H9 (cell line): Measurements from ENCODE around the gene CEP44. TPM values are rescaled to one million over a fixed set of nuclear protein-coding genes. Genes with fewer than 3 reads are reported as not detected.

Experiments used
- DNase-seq: peaks from one replicate; pipeline ENCODE4 v3.0.0-alpha.2; 2017
- H2AFZ ChIP-seq: one replicate; pipeline ENCODE4 v1.6.1; 2013; ENCODE audit warnings: mild to moderate bottlenecking, low read length, control low read depth, moderate library complexity
- H2AK5ac ChIP-seq: 2 replicates; pipeline ENCODE4 v1.6.1; 2013; ENCODE audit warnings: low read length, control low read depth, mixed read lengths; ENCODE audit not compliant: insufficient read length
- H2BK120ac ChIP-seq: one replicate; pipeline ENCODE4 v1.6.1; 2013; ENCODE audit warnings: low read depth, mild to moderate bottlenecking, low read length, control low read depth, inconsistent platforms; ENCODE audit not compliant: poor library complexity, severe bottlenecking
- H2BK12ac ChIP-seq: 2 replicates; pipeline ENCODE4 v1.6.1; 2013; ENCODE audit warnings: low read length, control low read depth, mixed read lengths, low read depth; ENCODE audit not compliant: insufficient read length
- H2BK15ac ChIP-seq: 2 replicates; pipeline ENCODE4 v1.6.1; 2013; ENCODE audit warnings: low read depth, low read length, control low read depth
- H2BK20ac ChIP-seq: one replicate; pipeline ENCODE4 v1.6.1; 2013; ENCODE audit warnings: low read depth, mild to moderate bottlenecking, low read length, control low read depth, inconsistent platforms; ENCODE audit not compliant: poor library complexity, severe bottlenecking
- H2BK5ac ChIP-seq: 2 replicates; pipeline ENCODE4 v1.6.1; 2013; ENCODE audit warnings: low read length, control low read depth, mixed read lengths; ENCODE audit not compliant: insufficient read length
- H3K14ac ChIP-seq: 2 replicates; pipeline ENCODE4 v1.6.1; 2013; ENCODE audit warnings: low read length, control low read depth; ENCODE audit not compliant: insufficient read depth
- H3K18ac ChIP-seq: 2 replicates; pipeline ENCODE4 v1.6.1; 2013; ENCODE audit warnings: low read depth, mild to moderate bottlenecking, mixed read lengths, low read length, control low read depth; ENCODE audit not compliant: insufficient read length
- H3K23ac ChIP-seq: 2 replicates; pipeline ENCODE4 v1.6.1; 2013; ENCODE audit warnings: low read length, control low read depth, mixed read lengths, low read depth; ENCODE audit not compliant: insufficient read length
- H3K23me2 ChIP-seq: 2 replicates; pipeline ENCODE4 v1.6.1; 2013; ENCODE audit warnings: low read depth, mild to moderate bottlenecking, mixed read lengths, low read length, control low read depth; ENCODE audit not compliant: insufficient read length, poor library complexity, severe bottlenecking
- H3K27ac ChIP-seq: 2 replicates; pipeline ENCODE4 v1.5.1; 2013; ENCODE audit warnings: low read length, control low read depth, mixed read lengths, low read depth; ENCODE audit not compliant: insufficient read length
- H3K27me3 ChIP-seq: 2 replicates; pipeline ENCODE4 v1.6.1; 2013; ENCODE audit warnings: low read length, control low read depth, inconsistent platforms; ENCODE audit not compliant: insufficient read depth
- H3K4ac ChIP-seq: 2 replicates; pipeline ENCODE4 v1.6.1; 2013; ENCODE audit warnings: low read depth, mild to moderate bottlenecking, control low read depth, inconsistent platforms, low read length, moderate library complexity
- H3K4me1 ChIP-seq: 2 replicates; pipeline ENCODE4 v1.6.1; 2013; ENCODE audit warnings: low read length, control low read depth, inconsistent platforms; ENCODE audit not compliant: insufficient read depth
- H3K4me2 ChIP-seq: 2 replicates; pipeline ENCODE4 v1.6.1; 2013; ENCODE audit warnings: low read length, control low read depth, mixed read lengths; ENCODE audit not compliant: insufficient read length, insufficient read depth
- H3K56ac ChIP-seq: 2 replicates; pipeline ENCODE4 v1.6.1; 2013; ENCODE audit warnings: low read depth, mild to moderate bottlenecking, mixed read lengths, low read length, control low read depth; ENCODE audit not compliant: insufficient read length
- H3K79me1 ChIP-seq: 2 replicates; pipeline ENCODE4 v1.6.1; 2013; ENCODE audit warnings: low read depth, mild to moderate bottlenecking, moderate library complexity, low read length, control low read depth, inconsistent platforms; ENCODE audit not compliant: insufficient read depth, poor library complexity, severe bottlenecking
- H3K79me2 ChIP-seq: 2 replicates; pipeline ENCODE4 v1.6.1; 2013; ENCODE audit warnings: low read length, control low read depth, inconsistent platforms; ENCODE audit not compliant: insufficient read depth
- H3K9ac ChIP-seq: 2 replicates; pipeline ENCODE4 v1.6.1; 2013; ENCODE audit warnings: low read length, control low read depth, mixed read lengths; ENCODE audit not compliant: insufficient read length; ENCODE audit errors: extremely low read depth
- H3K9me3 ChIP-seq: one replicate; pipeline ENCODE4 v1.6.1; 2013; ENCODE audit warnings: low read depth, low read length, inconsistent platforms; ENCODE audit not compliant: control insufficient read depth
- H3T11ph ChIP-seq: one replicate; pipeline ENCODE4 v1.6.1; 2013; ENCODE audit warnings: mild to moderate bottlenecking, low read length, control low read depth, inconsistent platforms
- H4K20me1 ChIP-seq: one replicate; pipeline ENCODE4 v1.6.1; 2013; ENCODE audit not compliant: control insufficient read depth, insufficient read length, insufficient read depth
- H4K5ac ChIP-seq: 2 replicates; pipeline ENCODE4 v1.6.1; 2013; ENCODE audit warnings: low read depth, mild to moderate bottlenecking, mixed read lengths, low read length, control low read depth; ENCODE audit not compliant: insufficient read length
- H4K8ac ChIP-seq: replicated peaks from 2 replicates; pipeline ENCODE4 v1.6.1; 2013; ENCODE audit warnings: low read length, control low read depth, mixed read lengths, low read depth; ENCODE audit not compliant: insufficient read length
- H4K91ac ChIP-seq: 2 replicates; pipeline ENCODE4 v1.6.1; 2013; ENCODE audit warnings: low read depth, mild to moderate bottlenecking, moderate library complexity, mixed read lengths, low read length, control low read depth; ENCODE audit not compliant: insufficient read length
- H3K27ac Mint-ChIP-seq, 3 experiments: 2 replicates in 2 of 3; 3 replicates in 1 of 3; pipeline ENCODE4 v1.8.0; 2020 to 2021; ENCODE audit warnings: mixed read lengths in 3 of 3, mild to moderate bottlenecking in 1 of 3, moderate library complexity in 1 of 3
- H3K27me3 Mint-ChIP-seq: 2 replicates; pipeline ENCODE4 v1.8.0; 2021; ENCODE audit warnings: low read depth, mild to moderate bottlenecking, moderate library complexity, mixed read lengths
- H3K36me3 Mint-ChIP-seq, 3 experiments: 2 replicates in 2 of 3; 3 replicates in 1 of 3; pipeline ENCODE4 v1.8.0; 2020 to 2021; ENCODE audit warnings: low read depth in 3 of 3, mixed read lengths in 3 of 3; ENCODE audit not compliant: insufficient read depth in 1 of 3
- H3K4me1 Mint-ChIP-seq, 2 experiments: 2 replicates each; pipeline ENCODE4 v1.8.0; 2020; ENCODE audit warnings: mixed read lengths in 2 of 2
- H3K4me3 Mint-ChIP-seq, 2 experiments: 2 replicates in 1 of 2; 3 replicates in 1 of 2; pipeline ENCODE4 v1.8.0; 2020 to 2021; ENCODE audit warnings: mild to moderate bottlenecking in 2 of 2, mixed read lengths in 2 of 2, moderate library complexity in 1 of 2
- H3K9me3 Mint-ChIP-seq, 2 experiments: 2 replicates in 1 of 2; 3 replicates in 1 of 2; pipeline ENCODE4 v1.8.0; 2020; ENCODE audit warnings: mild to moderate bottlenecking in 2 of 2, mixed read lengths in 2 of 2, moderate library complexity in 1 of 2
- WGBS: extraction: QIAGEN DNeasy Blood & Tissue Kit; methylation state at CpG from one replicate; pipeline ENCODE4 v1.1.7; 2013; ENCODE audit warnings: missing lambda C conversion rate, low lambda C conversion rate, mixed read lengths; ENCODE audit not compliant: insufficient read length; ENCODE audit errors: extremely low coverage; 5-methylcytosine and 5-hydroxymethylcytosine counted together
- total RNA-seq: library from RNA; stranded (reverse); gene quantifications from 2 replicates; pipeline ENCODE4 v1.2.1, GENCODE V29; 2021
- TF ChIP-seq, protein P1 (sequence below): fragments of 200-600 bp; sonication (generic); conservative IDR thresholded peaks from 3 replicates; pipeline ENCODE4 v1.8.0; 2021; ENCODE audit warnings: antibody characterized with exemption, mild to moderate bottlenecking

Gene CEP44
- total RNA-seq, 1 experiment from 2014 or later = 16.5 TPM

DNA sequence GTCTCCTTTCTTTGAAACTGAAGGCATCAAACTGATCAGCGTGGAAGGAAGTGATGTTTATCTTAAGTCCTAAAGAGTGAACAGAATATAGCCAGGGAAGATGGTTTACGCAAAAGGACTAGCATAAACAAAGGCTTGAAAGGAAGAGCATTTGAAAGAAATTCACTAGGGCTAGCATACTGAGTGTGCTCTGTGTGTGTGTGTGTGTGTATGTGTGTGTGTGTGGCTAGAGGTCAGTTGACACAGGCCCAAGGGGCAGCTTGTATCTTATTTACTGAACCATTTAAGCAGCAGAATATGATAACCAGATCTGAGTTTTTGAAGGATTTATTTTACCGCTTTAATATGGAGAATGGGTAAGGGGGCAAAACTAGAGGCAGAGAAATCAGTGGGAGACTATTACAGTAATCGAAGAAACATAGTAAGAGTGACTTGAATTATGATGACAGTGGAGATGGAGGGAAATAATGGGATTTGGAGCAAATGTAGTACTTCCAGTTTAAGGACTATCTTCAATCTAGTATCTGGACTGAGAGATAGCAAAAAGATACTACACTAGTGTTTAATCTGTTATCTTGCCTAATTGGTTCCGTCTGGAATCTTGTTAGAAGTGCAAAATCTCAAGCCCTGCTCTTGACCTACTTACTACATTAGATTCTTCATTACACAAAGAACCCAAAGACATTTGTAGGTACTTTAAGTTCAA is 36.9 kb downstream of the CEP44 start:
- H3K56ac ChIP-seq = no peak overlapping the region
- H2AK5ac ChIP-seq = no peak overlapping the region
- no peak overlapping the region for H4K5ac ChIP-seq
- no peak overlapping the region for H2BK20ac ChIP-seq
- no peak overlapping the region for H3K9ac ChIP-seq
- Mint-ChIP-seq H3K9me3 (no peaks in the 10 kb centered on the region), H3K27ac (no peak overlapping the region), H3K4me1 (no peaks in the 10 kb centered on the region), H3K4me3 (no peak overlapping the region), H3K36me3 (peaks cover 0 to 7% (median 6%) of the 10 kb centered on the region in 3 experiments; a peak in 3 of 7 replicates), H3K27me3 (no peaks in the 10 kb centered on the region)
- TF ChIP-seq, protein P1, sequence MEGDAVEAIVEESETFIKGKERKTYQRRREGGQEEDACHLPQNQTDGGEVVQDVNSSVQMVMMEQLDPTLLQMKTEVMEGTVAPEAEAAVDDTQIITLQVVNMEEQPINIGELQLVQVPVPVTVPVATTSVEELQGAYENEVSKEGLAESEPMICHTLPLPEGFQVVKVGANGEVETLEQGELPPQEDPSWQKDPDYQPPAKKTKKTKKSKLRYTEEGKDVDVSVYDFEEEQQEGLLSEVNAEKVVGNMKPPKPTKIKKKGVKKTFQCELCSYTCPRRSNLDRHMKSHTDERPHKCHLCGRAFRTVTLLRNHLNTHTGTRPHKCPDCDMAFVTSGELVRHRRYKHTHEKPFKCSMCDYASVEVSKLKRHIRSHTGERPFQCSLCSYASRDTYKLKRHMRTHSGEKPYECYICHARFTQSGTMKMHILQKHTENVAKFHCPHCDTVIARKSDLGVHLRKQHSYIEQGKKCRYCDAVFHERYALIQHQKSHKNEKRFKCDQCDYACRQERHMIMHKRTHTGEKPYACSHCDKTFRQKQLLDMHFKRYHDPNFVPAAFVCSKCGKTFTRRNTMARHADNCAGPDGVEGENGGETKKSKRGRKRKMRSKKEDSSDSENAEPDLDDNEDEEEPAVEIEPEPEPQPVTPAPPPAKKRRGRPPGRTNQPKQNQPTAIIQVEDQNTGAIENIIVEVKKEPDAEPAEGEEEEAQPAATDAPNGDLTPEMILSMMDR = no peak
- no peak overlapping the region for H2BK120ac ChIP-seq
- no peak overlapping the region for H4K91ac ChIP-seq
- H3K4me1 ChIP-seq = no peaks in the 10 kb centered on the region
- H3K18ac ChIP-seq = no peak overlapping the region
- no peak overlapping the region for H3K27ac ChIP-seq
- H2BK12ac ChIP-seq = no peak overlapping the region
- no CpG with 5 or more reads among the region's 5 CpGs for WGBS
- no peak overlapping the region for H3K14ac ChIP-seq
- no peaks in the 10 kb centered on the region for H3K23me2 ChIP-seq
- H3K23ac ChIP-seq = no peak overlapping the region
- H3K4ac ChIP-seq = no peak overlapping the region
- H3K9me3 ChIP-seq = no peaks in the 10 kb centered on the region
- H4K20me1 ChIP-seq = no peaks in the 10 kb centered on the region
- H3K79me1 ChIP-seq = no peaks in the 10 kb centered on the region
- no peak overlapping the region for H4K8ac ChIP-seq
- H2AFZ ChIP-seq = no peak overlapping the region
- H3T11ph ChIP-seq = no peak overlapping the region
- no peaks in the 10 kb centered on the region for H3K27me3 ChIP-seq
- H3K4me2 ChIP-seq = no peak overlapping the region
- H3K79me2 ChIP-seq = no peaks in the 10 kb centered on the region
- H2BK15ac ChIP-seq = no peak overlapping the region
- no peak overlapping the region for H2BK5ac ChIP-seq
- no peak for DNase-seq
